Measurements from ENCODE around the gene TTC34.
A peak's percentile ranks its signal among the peaks of the same experiment; 100 is the strongest.

Gene TTC34

DNA sequence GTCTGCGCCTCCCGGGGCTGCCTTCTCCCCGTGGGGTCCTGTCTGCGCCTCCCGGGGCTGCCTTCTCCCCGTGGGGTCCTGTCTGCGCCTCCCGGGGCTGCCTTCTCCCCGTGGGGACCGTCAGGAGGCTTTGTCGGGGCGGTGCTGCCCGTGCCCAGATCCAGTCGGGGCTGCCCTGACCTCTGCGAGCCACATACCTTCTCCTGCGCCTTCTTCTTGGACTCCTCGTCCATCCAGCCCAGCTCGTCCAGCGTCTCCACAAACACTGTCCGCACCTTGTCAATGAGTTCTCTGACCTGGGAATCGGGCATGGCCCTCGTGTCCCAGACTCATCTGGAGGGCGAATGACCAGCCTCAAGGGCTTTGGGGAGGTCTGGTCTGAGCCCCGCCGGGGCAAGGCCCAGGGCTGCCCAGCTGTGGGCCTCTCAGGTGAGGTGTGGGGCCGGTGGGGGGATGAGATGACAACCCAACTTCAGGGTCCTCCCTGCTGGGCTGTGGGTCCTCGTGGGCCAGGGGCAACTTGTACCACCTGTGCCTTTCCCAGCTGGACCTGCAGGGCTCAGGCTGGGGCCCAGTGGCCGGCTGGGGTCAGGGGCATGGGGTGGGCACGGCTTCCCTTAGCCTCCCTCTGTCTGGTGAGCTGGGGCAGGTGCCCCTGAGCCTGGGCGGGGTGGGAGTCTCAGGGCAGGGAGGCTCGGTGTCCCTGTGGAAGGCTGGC, 205.5 kb downstream of the TTC34 start:
- no peak overlapping the region for H3K27ac Mint-ChIP-seq

DNA sequence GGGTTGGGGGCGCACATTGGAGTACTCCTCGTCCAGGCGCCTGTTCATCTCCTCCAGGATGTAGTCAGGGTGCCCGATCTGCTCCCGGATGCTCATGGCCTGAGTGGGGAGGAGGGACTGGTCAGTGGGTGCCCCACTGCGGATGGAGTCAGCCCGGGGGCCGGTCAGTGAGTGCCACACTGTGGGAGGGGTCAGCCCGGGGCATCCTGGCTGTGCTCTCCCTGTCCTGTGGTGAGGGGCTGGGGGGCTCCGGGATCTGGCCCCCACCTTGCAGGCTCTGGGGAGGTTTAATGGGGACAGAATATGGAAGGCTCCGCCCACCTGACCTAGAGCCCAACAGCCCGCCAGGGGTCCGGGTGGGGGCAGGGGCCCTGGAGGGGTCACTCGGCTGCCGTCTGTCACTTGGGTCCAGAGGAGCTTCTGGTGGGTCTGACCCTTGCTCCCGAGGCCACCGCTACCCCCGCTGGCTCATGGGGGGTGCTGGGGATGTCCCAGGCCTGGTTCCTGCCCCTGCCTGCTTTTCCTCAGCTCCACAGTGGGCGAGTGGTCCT, 206.2 kb downstream of the TTC34 start:
- H3K27me3 Mint-ChIP-seq, result no peaks in the 10 kb centered on the region
- H3K4me3 Mint-ChIP-seq, result no peak overlapping the region
- H3K9me3 Mint-ChIP-seq, result peaks cover 2% of the 10 kb centered on the region
- H3K4me1 Mint-ChIP-seq (ENCODE audit: low read depth), result peaks cover 3% of the 10 kb centered on the region
- H3K27ac Mint-ChIP-seq, result no peak overlapping the region
- no peaks in the 10 kb centered on the region for H3K36me3 Mint-ChIP-seq (ENCODE audit: low read depth)
- DNase-seq, result no peak

More for the DNA sequence above, 205.5 kb downstream of the TTC34 start:
- peaks cover 2% of the 10 kb centered on the region for H3K9me3 Mint-ChIP-seq
- DNase-seq, result no peak
- H3K4me3 Mint-ChIP-seq, result no peak overlapping the region
- no peaks in the 10 kb centered on the region for H3K27me3 Mint-ChIP-seq
- no peaks in the 10 kb centered on the region for H3K36me3 Mint-ChIP-seq (ENCODE audit: low read depth)
- H3K4me1 Mint-ChIP-seq (ENCODE audit: low read depth), result peaks cover 3% of the 10 kb centered on the region

DNA sequence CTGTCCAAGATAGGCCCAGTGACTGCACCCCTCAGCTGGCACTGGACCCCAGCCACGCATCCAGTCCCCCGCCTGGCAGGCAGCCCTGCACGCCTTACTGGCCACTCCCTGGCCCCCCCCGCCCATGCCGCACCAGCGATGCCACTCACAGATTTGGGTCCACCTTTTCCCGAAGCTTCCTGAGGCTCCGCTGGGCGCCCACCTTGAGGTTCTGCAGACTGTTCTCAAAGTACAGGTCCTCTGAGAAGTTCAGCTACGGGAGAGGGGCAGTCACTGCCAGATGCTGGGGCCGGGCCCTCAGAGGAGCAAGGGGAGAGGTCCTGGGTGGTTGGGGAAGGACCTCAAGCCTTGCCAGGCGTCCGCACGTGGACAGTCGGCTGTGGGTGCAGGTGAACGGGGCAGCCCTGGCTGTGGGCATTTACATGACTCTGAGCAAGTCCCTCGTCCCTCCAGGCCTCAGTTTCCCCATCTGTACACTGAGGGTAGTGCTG, 206.8 kb downstream of the TTC34 start:
- H3K4me3 Mint-ChIP-seq, result no peak overlapping the region
- peaks cover 1% of the 10 kb centered on the region for H3K36me3 Mint-ChIP-seq (ENCODE audit: low read depth)

DNA sequence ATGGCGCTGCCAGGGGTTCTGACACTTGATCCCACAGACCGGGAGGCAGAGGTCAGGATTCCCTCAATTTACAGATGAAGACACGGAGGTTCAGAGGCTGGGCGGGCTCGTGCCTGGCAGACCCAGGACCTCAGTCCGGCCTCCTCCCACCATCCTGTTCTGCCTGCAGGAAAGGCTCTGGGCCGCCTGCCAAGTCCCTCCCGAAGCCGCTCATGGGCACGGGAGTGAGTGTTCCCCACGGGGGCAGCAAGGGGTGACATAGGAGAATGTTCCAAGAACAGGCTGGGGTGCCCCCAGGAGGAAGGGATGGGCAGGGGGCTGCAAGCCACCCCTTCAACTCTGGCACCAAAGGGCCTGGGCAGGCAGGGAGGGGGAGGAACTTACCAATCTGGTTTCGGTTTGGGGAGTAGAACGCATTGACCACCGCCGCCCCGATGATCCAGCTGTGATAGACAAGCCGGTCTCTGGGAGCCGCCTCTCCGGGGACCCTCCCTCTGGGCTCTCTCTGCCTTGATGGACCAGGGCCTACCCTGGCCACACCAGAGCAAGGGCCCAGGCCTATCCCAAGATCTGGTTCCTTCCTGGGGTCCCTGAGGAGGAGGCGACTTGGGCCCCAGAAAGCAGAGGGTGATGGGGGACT, 207.4 kb downstream of the TTC34 start:
- H3K27me3 Mint-ChIP-seq, result no peaks in the 10 kb centered on the region
- peaks cover 3% of the 10 kb centered on the region for H3K4me1 Mint-ChIP-seq (ENCODE audit: low read depth)
- H3K4me3 Mint-ChIP-seq, result no peak overlapping the region
- peaks cover 7% of the 10 kb centered on the region for H3K36me3 Mint-ChIP-seq (ENCODE audit: low read depth)
- DNase-seq, result no peak
- H3K9me3 Mint-ChIP-seq, result peaks cover 2% of the 10 kb centered on the region
- no peak overlapping the region for H3K27ac Mint-ChIP-seq

More for the DNA sequence above, 206.8 kb downstream of the TTC34 start:
- H3K27me3 Mint-ChIP-seq, result no peaks in the 10 kb centered on the region
- H3K9me3 Mint-ChIP-seq, result peaks cover 2% of the 10 kb centered on the region
- no peak overlapping the region for H3K27ac Mint-ChIP-seq
- peak; percentile 23 for DNase-seq
- peaks cover 3% of the 10 kb centered on the region for H3K4me1 Mint-ChIP-seq (ENCODE audit: low read depth)

DNA sequence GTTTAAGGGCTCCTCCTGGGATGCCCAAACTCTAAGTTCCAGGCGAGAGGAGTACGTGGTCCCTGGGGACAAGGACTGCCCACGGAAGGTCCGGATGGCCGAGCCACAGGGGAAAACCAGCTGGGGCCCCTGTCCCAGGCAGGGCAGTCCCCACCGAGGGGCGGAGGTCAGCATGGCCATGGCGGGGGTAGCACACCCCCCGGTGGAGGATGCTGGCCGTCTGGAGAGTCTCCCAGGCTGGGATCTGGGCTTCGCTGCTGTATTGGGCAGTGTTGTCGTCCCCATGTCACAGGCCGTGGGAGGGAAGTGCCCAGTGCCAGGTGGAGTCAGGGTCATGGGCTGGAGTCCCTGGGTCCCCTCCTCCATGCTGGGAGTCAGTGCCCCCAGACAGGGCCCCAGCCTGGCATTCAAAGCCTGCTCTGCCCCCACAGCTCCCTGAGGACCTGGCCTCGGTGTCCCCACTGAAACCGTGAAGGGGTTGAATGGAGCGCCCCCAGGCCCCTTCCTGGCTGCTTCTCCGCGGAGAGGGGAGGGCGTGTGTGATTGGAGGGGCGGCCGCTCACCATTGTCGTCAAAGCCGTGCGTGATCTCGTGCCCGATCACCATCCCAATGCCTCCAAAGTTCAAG, 208.1 kb downstream of the TTC34 start:
- Mint-ChIP-seq H3K4me3 (no peak overlapping the region), H3K27ac (no peak overlapping the region), H3K36me3 (ENCODE audit: low read depth) (peaks cover 7% of the 10 kb centered on the region), H3K4me1 (ENCODE audit: low read depth) (peaks cover 3% of the 10 kb centered on the region), H3K9me3 (no peaks in the 10 kb centered on the region), H3K27me3 (no peaks in the 10 kb centered on the region)
- DNase-seq, result no peak

DNA sequence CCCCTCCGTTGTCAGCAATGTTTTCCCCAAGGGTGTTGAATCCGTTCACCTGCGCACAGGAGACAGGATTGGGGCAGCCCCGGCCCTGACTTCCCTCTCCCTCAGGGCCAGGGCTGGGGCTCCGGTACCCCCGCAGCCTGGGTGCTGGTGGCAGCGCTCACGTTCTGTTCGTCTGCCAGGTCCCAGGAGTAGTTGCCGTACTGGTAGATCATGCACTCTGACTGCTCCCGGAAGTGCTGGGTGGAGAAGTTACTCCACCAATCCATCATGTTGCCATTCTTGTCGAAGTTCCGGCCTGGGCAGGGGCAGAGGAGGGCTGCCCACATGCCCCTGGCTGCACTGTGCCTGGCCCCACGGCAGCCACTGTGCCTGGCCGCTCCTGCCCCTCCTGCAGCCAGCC, 208.8 kb downstream of the TTC34 start:
- no peak overlapping the region for H3K27ac Mint-ChIP-seq

DNA sequence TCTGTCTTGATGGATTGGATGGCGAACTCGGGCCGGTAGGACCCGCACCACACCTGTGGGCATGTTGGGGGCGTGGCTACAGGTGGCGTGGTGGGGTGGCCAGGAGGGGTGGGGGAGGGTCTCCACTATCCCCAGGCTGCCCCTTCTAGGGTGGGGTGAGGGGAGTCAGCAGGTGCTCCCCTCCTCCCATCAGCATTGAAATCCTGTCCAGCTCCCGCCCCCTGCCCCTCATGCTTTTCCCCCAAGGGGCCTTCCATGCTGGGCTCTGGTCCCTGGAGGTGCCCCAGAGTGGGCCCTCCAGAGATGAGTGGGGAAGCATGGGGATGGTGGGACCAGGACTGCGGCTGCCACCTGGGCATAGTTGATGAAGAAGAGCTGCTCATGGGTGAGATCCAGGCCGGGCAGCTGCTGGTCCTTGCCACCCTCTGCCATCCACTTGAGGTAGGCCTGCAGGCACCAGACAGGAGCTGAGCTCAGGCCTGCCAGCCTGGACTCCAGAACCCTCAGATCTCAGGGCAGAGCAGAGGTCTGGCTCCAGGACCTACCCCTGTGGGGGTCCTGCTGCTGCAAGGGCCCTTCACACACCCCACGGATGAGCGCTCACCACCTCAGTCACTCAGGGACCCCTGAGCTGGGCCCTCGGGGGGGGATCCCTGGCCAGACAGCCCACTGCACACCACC, 209.8 kb downstream of the TTC34 start:
- Mint-ChIP-seq H3K27me3 (no peaks in the 10 kb centered on the region), H3K9me3 (no peaks in the 10 kb centered on the region), H3K27ac (no peak overlapping the region), H3K36me3 (ENCODE audit: low read depth) (peaks cover 7% of the 10 kb centered on the region), H3K4me3 (no peak overlapping the region), H3K4me1 (ENCODE audit: low read depth) (peaks cover 8% of the 10 kb centered on the region)
- DNase-seq, result no peak

More for the DNA sequence above, 208.8 kb downstream of the TTC34 start:
- no peak for DNase-seq
- Mint-ChIP-seq H3K27me3 (no peaks in the 10 kb centered on the region), H3K9me3 (no peaks in the 10 kb centered on the region), H3K4me3 (no peak overlapping the region), H3K4me1 (ENCODE audit: low read depth) (peaks cover 5% of the 10 kb centered on the region), H3K36me3 (ENCODE audit: low read depth) (peaks cover 7% of the 10 kb centered on the region)

DNA sequence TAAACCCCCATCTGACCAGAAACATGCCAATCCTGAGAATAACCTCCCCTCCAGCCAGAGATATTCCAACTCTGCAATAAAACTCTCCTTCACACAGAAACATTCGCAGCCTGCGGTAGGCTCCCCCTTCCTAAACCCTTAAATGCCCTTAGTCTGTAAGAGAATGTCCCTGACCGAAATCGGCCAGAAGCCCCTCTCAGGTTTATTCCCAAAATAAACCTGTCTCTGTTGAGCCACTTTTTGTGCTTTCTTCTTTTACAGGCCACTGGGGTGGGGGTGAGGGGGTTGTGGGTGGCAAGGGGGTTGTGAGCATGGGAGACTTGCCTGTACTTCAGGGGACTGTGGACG, 210.3 kb downstream of the TTC34 start:
- Mint-ChIP-seq H3K4me1 (ENCODE audit: low read depth) (peaks cover 8% of the 10 kb centered on the region), H3K27me3 (no peaks in the 10 kb centered on the region), H3K36me3 (ENCODE audit: low read depth) (peaks cover 7% of the 10 kb centered on the region), H3K9me3 (no peaks in the 10 kb centered on the region), H3K27ac (no peak overlapping the region), H3K4me3 (no peak overlapping the region)
- DNase-seq, result no peak

DNA sequence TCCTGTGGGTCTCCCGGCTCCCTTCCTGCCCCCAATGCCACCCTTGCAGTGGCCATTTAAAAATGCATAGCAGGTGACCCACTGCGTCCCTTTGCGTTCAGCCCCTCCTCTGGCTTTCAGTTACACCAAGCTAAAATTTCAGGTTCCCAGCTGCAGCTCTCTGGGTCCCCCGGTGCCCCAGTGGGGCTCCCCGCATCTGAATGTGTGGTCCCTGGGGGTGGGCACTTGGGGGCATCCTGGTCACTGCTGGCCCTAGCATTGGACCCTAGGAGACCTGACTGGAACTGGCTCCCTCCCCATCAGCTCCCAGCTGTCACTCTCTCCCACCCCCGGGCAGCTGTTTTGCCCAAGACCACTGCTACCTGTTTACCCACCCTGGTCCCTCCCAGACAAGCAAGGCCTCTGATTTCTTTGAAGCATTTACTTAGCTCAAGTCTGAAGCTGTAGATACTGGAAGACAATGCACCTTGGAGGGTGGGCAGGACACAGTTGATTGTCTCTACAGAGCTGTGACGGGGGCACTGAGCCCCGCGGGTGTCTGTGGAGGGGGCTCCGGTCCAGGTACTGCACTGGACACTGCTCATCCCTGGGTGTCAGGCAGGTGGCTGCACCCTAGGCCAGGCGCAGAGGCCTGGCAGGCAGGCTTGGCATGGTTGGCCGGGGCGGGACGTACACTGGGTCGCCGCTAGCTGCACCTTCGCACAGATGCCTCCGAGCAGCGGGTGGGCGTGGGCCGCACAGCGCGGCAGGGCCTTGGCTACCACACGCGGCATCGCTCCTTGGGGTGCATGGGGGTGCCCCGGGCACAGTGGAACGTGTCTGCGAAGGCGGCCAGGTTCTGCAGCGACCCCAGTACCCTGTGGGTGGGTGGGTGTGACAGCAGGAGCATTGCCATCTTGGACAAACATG, 211.0 kb downstream of the TTC34 start:
- Mint-ChIP-seq H3K36me3 (ENCODE audit: low read depth) (peaks cover 8% of the 10 kb centered on the region), H3K27me3 (no peaks in the 10 kb centered on the region)

DNA sequence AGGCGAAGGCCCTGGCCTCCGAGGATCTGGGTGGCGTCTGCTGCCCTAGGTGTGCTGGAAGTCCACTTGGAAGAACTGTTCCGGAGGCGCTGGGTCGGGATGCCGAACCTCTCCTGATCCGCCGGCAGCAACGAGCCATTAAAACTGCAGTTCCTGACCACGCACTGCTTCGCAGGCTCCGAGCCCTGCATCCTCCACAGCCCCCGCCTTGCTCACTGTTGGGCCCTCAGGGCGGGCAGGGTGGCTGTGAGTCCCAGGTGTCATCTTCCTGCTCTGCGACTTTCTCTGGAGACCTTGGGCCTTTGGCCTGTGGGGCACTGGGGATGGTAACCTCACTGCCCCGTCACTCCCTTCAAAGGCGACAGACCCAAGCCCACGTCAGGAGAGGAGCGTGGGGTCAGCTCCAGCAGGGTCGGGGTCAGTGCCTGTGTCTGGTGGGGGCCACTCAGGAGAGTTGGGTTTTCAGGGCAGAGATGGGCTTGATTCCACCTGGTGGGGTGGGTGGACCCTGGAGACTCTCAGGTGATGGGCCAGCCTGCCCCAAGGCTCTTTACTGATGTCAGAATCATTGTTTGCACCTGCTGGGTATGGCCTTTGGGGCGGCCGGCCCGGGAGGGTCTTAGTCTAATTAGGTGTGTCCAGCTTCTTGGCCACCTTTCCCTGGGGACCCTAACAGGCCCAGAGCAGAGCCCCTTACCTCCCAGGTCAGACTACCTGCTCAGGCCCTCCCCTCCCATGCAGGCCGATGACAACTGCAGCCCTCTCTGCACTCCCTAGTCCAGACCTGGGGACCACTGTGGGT, 211.9 kb downstream of the TTC34 start:
- no peak overlapping the region for H3K27ac Mint-ChIP-seq
- H3K27me3 Mint-ChIP-seq, result no peaks in the 10 kb centered on the region
- DNase-seq, result no peak
- H3K4me1 Mint-ChIP-seq (ENCODE audit: low read depth), result peaks cover 15% of the 10 kb centered on the region
- peaks cover 11% of the 10 kb centered on the region for H3K36me3 Mint-ChIP-seq (ENCODE audit: low read depth)
- H3K9me3 Mint-ChIP-seq, result no peaks in the 10 kb centered on the region
- H3K4me3 Mint-ChIP-seq, result no peak overlapping the region

More for the DNA sequence above, 211.0 kb downstream of the TTC34 start:
- Mint-ChIP-seq H3K4me3 (no peak overlapping the region), H3K4me1 (ENCODE audit: low read depth) (peaks cover 8% of the 10 kb centered on the region), H3K9me3 (no peaks in the 10 kb centered on the region), H3K27ac (no peak overlapping the region)
- no peak for DNase-seq

DNA sequence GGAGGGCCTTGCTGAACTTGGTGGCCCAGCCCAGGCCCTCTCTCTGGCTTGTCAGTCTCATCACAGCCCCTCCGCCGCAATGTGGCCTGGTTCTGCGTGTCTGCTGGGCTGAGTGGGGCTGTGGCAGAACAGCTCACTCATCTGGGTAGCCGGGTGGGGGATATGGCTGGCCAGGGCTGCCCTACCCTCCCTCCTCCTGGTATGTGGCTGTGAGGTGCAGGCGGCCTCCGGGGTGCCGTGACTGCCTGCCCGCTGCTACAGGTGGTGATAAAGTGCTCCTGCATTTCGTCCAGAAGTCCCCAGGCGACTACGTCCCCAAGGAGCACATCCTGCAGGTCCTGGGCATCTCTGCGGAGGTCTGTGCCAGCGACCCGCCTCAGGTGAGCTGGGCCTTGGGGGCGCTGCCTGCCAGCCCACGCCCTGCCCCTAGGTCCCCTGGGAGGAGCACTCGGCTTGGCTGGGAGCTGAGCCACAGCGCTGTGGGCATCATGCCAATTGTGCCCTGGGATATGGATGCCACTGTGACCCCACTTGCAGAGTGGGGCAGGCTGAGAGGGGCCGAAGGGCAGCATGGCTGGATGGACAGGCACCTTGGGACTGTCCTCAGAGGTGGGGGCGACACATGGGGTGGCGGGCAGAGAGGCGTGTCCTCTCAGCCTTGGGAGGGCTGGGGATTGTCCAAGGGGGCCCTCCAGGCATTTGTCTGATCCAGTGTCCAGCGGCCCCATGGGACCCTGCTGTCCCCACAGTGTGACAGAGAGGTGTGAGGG, 212.6 kb downstream of the TTC34 start:
- H3K27me3 Mint-ChIP-seq, result no peaks in the 10 kb centered on the region

DNA sequence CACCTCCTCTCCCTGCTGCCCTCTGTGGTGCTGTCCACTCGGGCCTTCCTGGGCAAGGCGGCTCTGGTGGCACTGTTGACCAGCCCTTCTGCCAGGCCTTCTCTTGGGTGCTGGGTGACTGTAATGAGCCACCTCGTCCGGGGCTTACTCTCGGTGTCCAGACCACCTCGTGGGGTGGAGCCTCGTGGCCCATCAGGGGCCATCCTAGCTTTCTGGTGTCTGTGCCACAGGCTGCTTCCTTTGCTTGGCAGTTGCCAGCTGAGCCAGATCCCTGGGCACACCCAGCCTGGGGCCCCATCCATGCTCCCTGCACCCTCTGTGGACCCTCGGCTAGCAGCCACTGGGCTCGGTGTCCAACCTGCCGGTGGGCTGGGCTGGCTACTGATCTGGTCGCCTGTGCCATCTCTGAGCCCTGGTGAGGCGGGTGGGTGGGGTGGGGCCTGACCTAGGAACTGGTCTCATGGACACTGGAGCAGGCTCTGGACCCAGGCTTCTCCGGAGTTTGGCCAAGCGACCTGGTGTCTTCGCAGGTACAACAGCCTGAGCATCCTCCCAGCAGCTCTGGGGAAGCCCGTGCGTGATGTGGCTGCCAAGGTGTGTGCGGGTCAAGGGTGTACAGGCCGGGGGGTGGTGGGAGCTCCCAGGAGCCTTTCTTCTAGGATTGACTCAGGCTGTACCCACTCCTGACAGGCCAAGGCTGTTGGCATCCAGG, 213.5 kb downstream of the TTC34 start:
- H3K9me3 Mint-ChIP-seq, result no peaks in the 10 kb centered on the region
- no peak for DNase-seq
- peak overlapping the region; percentile 87 for H3K4me3 Mint-ChIP-seq
- peaks cover 11% of the 10 kb centered on the region for H3K36me3 Mint-ChIP-seq (ENCODE audit: low read depth)
- H3K4me1 Mint-ChIP-seq (ENCODE audit: low read depth), result peaks cover 31% of the 10 kb centered on the region
- H3K27me3 Mint-ChIP-seq, result no peaks in the 10 kb centered on the region
- no peak overlapping the region for H3K27ac Mint-ChIP-seq

More for the DNA sequence above, 212.6 kb downstream of the TTC34 start:
- H3K4me1 Mint-ChIP-seq (ENCODE audit: low read depth), result peaks cover 22% of the 10 kb centered on the region
- no peak for DNase-seq
- H3K9me3 Mint-ChIP-seq, result no peaks in the 10 kb centered on the region
- H3K36me3 Mint-ChIP-seq (ENCODE audit: low read depth), result peaks cover 11% of the 10 kb centered on the region
- no peak overlapping the region for H3K27ac Mint-ChIP-seq
- peak overlapping the region; percentile 33 for H3K4me3 Mint-ChIP-seq
